Neural progenitor cell (in vitro differentiated cells): ENCODE measurements around the gene FAM83G. TPM values are rescaled to one million over a fixed set of nuclear protein-coding genes. Genes with fewer than 3 reads are reported as not detected.

Experiments
- DNase-seq: peaks from one replicate; pipeline ENCODE4 v3.0.0-alpha.2; 2016; ENCODE audit warnings: low spot score
- H2AFZ ChIP-seq: fragments of 200-600 bp; sonication (generic); replicated peaks from 2 replicates; pipeline ENCODE4 v1.6.1; 2016; ENCODE audit warnings: antibody characterized with exemption
- H3F3A ChIP-seq: fragments of 200-600 bp; sonication (generic); 2 replicates; pipeline ENCODE4 v1.6.1; 2016; ENCODE audit warnings: antibody characterized with exemption, low read depth
- H3K27ac ChIP-seq: fragments of 200-600 bp; sonication (generic); 2 replicates; pipeline ENCODE4 v1.5.1; 2016; ENCODE audit warnings: mild to moderate bottlenecking
- H3K27me3 ChIP-seq: fragments of 200-600 bp; sonication (generic); 2 replicates; pipeline ENCODE4 v1.6.1; 2016; ENCODE audit warnings: mild to moderate bottlenecking, moderate library complexity
- H3K36me3 ChIP-seq: fragments of 200-600 bp; sonication (generic); 2 replicates; pipeline ENCODE4 v1.5.1; 2016
- H3K4me1 ChIP-seq: fragments of 200-600 bp; sonication (generic); 2 replicates; pipeline ENCODE4 v1.6.1; 2016; ENCODE audit warnings: mixed run types
- H3K4me2 ChIP-seq: fragments of 200-600 bp; sonication (generic); 2 replicates; pipeline ENCODE4 v1.6.1; 2016
- H3K4me3 ChIP-seq: fragments of 200-600 bp; sonication (generic); 2 replicates; pipeline ENCODE4 v1.5.1; 2016
- H3K79me2 ChIP-seq: fragments of 200-600 bp; sonication (generic); 2 replicates; pipeline ENCODE4 v1.6.1; 2016; ENCODE audit warnings: low read depth
- H3K9ac ChIP-seq: fragments of 200-600 bp; sonication (generic); 2 replicates; pipeline ENCODE4 v1.6.1; 2016
- H3K9me3 ChIP-seq: fragments of 200-600 bp; sonication (generic); 2 replicates; pipeline ENCODE4 v1.5.1; 2016; ENCODE audit warnings: low read depth
- H4K20me1 ChIP-seq: fragments of 200-600 bp; sonication (generic); 2 replicates; pipeline ENCODE4 v1.6.1; 2016; ENCODE audit warnings: low read depth
- H3K27ac Mint-ChIP-seq: 3 replicates; pipeline ENCODE4 v1.8.0; 2021; ENCODE audit warnings: mixed read lengths
- H3K27me3 Mint-ChIP-seq: 2 replicates; pipeline ENCODE4 v1.8.0; 2022; ENCODE audit warnings: low read depth, mild to moderate bottlenecking, inconsistent platforms, moderate library complexity, mixed read lengths; ENCODE audit not compliant: insufficient read depth
- H3K36me3 Mint-ChIP-seq: 3 replicates; pipeline ENCODE4 v1.8.0; 2021; ENCODE audit warnings: mixed read lengths
- H3K4me1 Mint-ChIP-seq: 3 replicates; pipeline ENCODE4 v1.8.0; 2021; ENCODE audit warnings: mixed read lengths
- H3K4me3 Mint-ChIP-seq: 3 replicates; pipeline ENCODE4 v1.8.0; 2021; ENCODE audit warnings: mild to moderate bottlenecking, moderate library complexity, mixed read lengths
- H3K9me3 Mint-ChIP-seq: 3 replicates; pipeline ENCODE4 v1.8.0; 2020; ENCODE audit warnings: mixed read lengths
- EZH2 ChIP-seq: fragments of 200-600 bp; sonication (generic); IDR thresholded peaks from 2 replicates; pipeline ENCODE4 v1.6.1; 2017; ENCODE audit warnings: antibody characterized with exemption, mild to moderate bottlenecking, moderate library complexity
- EZH2phosphoT487 ChIP-seq: fragments of 200-600 bp; sonication (generic); IDR thresholded peaks from 2 replicates; pipeline ENCODE4 v1.6.1; 2017; ENCODE audit warnings: antibody characterized with exemption
- total RNA-seq: library from RNA; depleted of rRNA; stranded (reverse); fragments of >200 nt; gene quantifications from 2 replicates; pipeline ENCODE4 v1.2.3, GENCODE V29; 2015; ENCODE audit warnings: low replicate concordance
- TF ChIP-seq, protein P1 (sequence below): fragments of 200-600 bp; sonication (generic); IDR thresholded peaks from 2 replicates; pipeline ENCODE4 v1.5.1; 2017; ENCODE audit warnings: antibody characterized with exemption, mild to moderate bottlenecking

FAM83G gene
- total RNA-seq, 1 donor from 2014 or later: 9.9 TPM

DNA sequence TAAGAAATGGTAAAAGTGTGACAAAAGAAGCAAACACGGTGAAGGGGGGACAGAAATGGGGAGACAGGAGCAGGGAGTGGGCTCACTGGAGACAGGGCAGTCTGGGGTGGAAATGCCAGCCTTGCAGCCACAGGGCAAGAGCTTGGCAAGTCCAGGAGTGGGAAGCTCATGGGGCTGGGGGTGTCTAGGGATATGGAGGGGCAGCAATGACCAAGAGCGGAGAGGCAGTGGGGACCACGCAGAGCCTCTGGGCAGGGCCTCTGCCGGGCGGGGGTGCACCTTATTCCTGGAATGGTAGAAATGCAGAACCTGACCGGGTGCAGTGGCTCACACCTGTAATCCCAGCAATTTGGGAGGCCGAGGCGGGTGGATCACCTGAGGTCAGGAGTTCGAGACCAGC, 40.0 kb downstream of the FAM83G start:
- no peak overlapping the region for H3K4me2 ChIP-seq
- H2AFZ ChIP-seq: no peak overlapping the region
- no peaks in the 10 kb centered on the region for H4K20me1 ChIP-seq
- H3K9ac ChIP-seq: no peak overlapping the region
- peaks cover 18% of the 10 kb centered on the region for H3F3A ChIP-seq
- no peaks in the 10 kb centered on the region for H3K9me3 ChIP-seq
- Mint-ChIP-seq H3K27ac (peak overlapping the region; percentile 43), H3K27me3 (peaks cover 7% of the 10 kb centered on the region), H3K4me3 (no peak overlapping the region), H3K4me1 (peaks cover 39% of the 10 kb centered on the region), H3K9me3 (no peaks in the 10 kb centered on the region), H3K36me3 (no peaks in the 10 kb centered on the region)
- H3K27ac ChIP-seq: no peak overlapping the region
- no peak for DNase-seq
- no peaks in the 10 kb centered on the region for H3K79me2 ChIP-seq
- TF ChIP-seq EZH2 (no peak), EZH2phosphoT487 (no peak)
- TF ChIP-seq, protein P1, sequence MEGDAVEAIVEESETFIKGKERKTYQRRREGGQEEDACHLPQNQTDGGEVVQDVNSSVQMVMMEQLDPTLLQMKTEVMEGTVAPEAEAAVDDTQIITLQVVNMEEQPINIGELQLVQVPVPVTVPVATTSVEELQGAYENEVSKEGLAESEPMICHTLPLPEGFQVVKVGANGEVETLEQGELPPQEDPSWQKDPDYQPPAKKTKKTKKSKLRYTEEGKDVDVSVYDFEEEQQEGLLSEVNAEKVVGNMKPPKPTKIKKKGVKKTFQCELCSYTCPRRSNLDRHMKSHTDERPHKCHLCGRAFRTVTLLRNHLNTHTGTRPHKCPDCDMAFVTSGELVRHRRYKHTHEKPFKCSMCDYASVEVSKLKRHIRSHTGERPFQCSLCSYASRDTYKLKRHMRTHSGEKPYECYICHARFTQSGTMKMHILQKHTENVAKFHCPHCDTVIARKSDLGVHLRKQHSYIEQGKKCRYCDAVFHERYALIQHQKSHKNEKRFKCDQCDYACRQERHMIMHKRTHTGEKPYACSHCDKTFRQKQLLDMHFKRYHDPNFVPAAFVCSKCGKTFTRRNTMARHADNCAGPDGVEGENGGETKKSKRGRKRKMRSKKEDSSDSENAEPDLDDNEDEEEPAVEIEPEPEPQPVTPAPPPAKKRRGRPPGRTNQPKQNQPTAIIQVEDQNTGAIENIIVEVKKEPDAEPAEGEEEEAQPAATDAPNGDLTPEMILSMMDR: no peak
- H3K4me3 ChIP-seq: no peak overlapping the region
- H3K27me3 ChIP-seq: no peaks in the 10 kb centered on the region
- no peaks in the 10 kb centered on the region for H3K36me3 ChIP-seq
- H3K4me1 ChIP-seq: peaks cover 27% of the 10 kb centered on the region

DNA sequence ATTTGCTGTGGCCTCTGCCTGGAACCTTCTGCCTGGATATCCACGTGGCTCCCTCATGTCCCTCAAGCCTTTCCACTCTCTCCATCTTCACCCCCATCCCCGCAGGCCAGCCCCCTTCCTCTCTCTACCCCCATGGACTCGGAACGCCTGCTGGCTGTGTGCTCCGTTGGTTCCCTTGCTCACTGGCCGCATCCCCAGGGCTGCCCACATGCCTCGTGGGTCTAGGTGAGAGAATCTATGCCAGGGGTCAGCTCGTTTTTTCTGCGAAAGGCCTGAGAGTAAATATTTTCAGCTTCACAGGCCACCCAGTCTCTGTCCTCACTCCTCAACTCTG, 40.6 kb downstream of the FAM83G start:
- Histone ChIP-seq H3K4me3 (no peak overlapping the region), H3K9ac (no peak overlapping the region), H3K9me3 (no peaks in the 10 kb centered on the region), H3K27me3 (no peaks in the 10 kb centered on the region), H3F3A (peaks cover 18% of the 10 kb centered on the region), H3K4me1 (peaks cover 27% of the 10 kb centered on the region), H4K20me1 (no peaks in the 10 kb centered on the region), H2AFZ (no peak overlapping the region), H3K79me2 (no peaks in the 10 kb centered on the region), H3K4me2 (no peak overlapping the region), H3K36me3 (no peaks in the 10 kb centered on the region), H3K27ac (no peak overlapping the region)
- peaks cover 39% of the 10 kb centered on the region for H3K4me1 Mint-ChIP-seq
- no peak overlapping the region for H3K27ac Mint-ChIP-seq
- H3K4me3 Mint-ChIP-seq: no peak overlapping the region
- DNase-seq: no peak
- no peaks in the 10 kb centered on the region for H3K36me3 Mint-ChIP-seq
- no peaks in the 10 kb centered on the region for H3K9me3 Mint-ChIP-seq
- peaks cover 7% of the 10 kb centered on the region for H3K27me3 Mint-ChIP-seq
- TF ChIP-seq EZH2 (no peak), EZH2phosphoT487 (no peak)
- TF ChIP-seq, protein P1: no peak

DNA sequence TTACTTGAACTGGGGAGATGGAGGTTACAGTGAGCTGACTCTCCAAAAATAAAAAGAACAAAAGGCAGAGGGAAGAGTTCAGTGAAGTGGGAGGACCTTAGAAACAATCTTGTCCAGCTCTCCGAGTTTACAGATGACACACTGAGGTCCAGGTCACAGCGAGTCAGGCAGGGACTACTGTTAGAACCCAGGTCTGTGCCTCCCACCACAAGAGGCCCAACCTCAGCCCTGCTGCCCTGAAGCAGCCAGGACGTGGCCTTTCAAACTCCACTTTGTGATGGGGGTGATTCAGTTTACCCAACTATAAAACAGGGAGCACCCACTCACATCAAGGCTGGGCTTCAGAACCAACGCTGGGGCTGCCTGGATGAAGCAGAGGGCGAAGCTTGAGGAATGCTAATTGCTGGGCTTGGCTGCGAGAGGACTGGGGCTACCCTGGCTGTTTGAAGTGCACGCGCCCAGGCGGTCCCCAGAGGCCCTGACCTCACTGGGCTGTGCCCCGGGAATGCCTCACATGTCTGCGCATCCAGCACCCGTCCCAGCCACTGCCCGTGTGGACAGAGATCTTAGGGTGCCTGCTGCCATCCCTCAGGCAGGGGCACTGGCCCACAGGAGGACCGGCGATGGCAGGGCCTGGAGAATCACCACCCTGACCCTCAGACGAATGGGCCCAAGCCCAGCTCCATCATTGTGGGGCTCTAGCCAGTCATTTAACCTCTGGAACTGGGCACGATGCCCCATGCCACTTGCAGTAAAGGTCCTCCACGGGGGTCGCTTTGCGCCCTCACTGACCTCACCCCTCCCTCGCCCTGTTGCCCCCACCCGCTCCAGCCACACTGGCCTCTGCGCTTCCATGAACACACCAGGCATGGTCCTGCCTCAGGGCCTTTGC, 41.2 kb downstream of the FAM83G start:
- Mint-ChIP-seq H3K4me1 (peaks cover 36% of the 10 kb centered on the region), H3K27ac (no peak overlapping the region), H3K27me3 (peaks cover 7% of the 10 kb centered on the region), H3K36me3 (no peaks in the 10 kb centered on the region), H3K4me3 (no peak overlapping the region), H3K9me3 (no peaks in the 10 kb centered on the region)
- Histone ChIP-seq H3K9ac (no peak overlapping the region), H3K9me3 (no peaks in the 10 kb centered on the region), H3F3A (peaks cover 17% of the 10 kb centered on the region), H3K4me1 (peaks cover 21% of the 10 kb centered on the region), H3K27ac (no peak overlapping the region), H3K4me2 (no peak overlapping the region), H3K27me3 (no peaks in the 10 kb centered on the region), H4K20me1 (no peaks in the 10 kb centered on the region), H3K4me3 (no peak overlapping the region), H3K36me3 (no peaks in the 10 kb centered on the region), H3K79me2 (no peaks in the 10 kb centered on the region), H2AFZ (no peak overlapping the region)
- DNase-seq: no peak
- TF ChIP-seq, protein P1: no peak
- TF ChIP-seq EZH2phosphoT487: no peak
- TF ChIP-seq EZH2: no peak
